WTC11 (cell line): ENCODE measurements around the gene FNDC1. TPM values are rescaled to one million over a fixed set of nuclear protein-coding genes. Genes with fewer than 3 reads are reported as not detected.

Experiments
- ATAC-seq: fragments of 200-7000 bp; cut with Tn5 transposase; 2 replicates; pipeline ENCODE4 v1.10.0; 2021; ENCODE audit warnings: mild to moderate bottlenecking, moderate library complexity
- CTCF ChIA-PET: fragments of 300-600 bp; sonication (Branson Sonifier 250); formaldehyde crosslinking; loops from one replicate; lab custom pipeline; 2021; ENCODE audit warnings: antibody characterized with exemption; lab: Charles Lee
- POLR2A ChIA-PET: fragments of 350-600 bp; sonication (Branson Sonifier 250); formaldehyde crosslinking; loops from one replicate; lab custom pipeline; 2021; ENCODE audit warnings: antibody characterized with exemption; lab: Charles Lee
- DNase-seq: peaks from one replicate; pipeline ENCODE4 v3.0.0; 2021; ENCODE audit warnings: low spot score
- H3K27ac Mint-ChIP-seq: 2 replicates; pipeline ENCODE4 v1.8.0; 2021; ENCODE audit warnings: mixed read lengths
- H3K27me3 Mint-ChIP-seq: 2 replicates; pipeline ENCODE4 v1.8.0; 2021; ENCODE audit warnings: low read depth, mild to moderate bottlenecking, moderate library complexity, mixed read lengths
- H3K36me3 Mint-ChIP-seq: 2 replicates; pipeline ENCODE4 v1.8.0; 2021; ENCODE audit warnings: mixed read lengths
- H3K4me1 Mint-ChIP-seq: 2 replicates; pipeline ENCODE4 v1.8.0; 2022; ENCODE audit warnings: mixed read lengths
- H3K4me3 Mint-ChIP-seq: 2 replicates; pipeline ENCODE4 v1.8.0; 2021; ENCODE audit warnings: mild to moderate bottlenecking, moderate library complexity, mixed read lengths
- H3K9me3 Mint-ChIP-seq: 2 replicates; pipeline ENCODE4 v1.8.0; 2021; ENCODE audit warnings: mixed read lengths
- ATF2 ChIP-seq: sonication (generic); formaldehyde crosslinking; IDR thresholded peaks from 2 replicates; pipeline ENCODE4 v1.8.1; 2022; ENCODE audit warnings: low read depth, missing genetic modification reagents, borderline replicate concordance
- CBFB ChIP-seq: sonication (generic); formaldehyde crosslinking; IDR thresholded peaks from 2 replicates; pipeline ENCODE4 v1.8.1; 2022; ENCODE audit warnings: mild to moderate bottlenecking, low read depth, missing genetic modification reagents
- ELF4 ChIP-seq: sonication (generic); formaldehyde crosslinking; IDR thresholded peaks from 2 replicates; pipeline ENCODE4 v1.8.1; 2022; ENCODE audit warnings: low read depth, mild to moderate bottlenecking, moderate library complexity, missing genetic modification reagents
- ESRRA ChIP-seq: sonication (generic); formaldehyde crosslinking; IDR thresholded peaks from 2 replicates; pipeline ENCODE4 v1.8.1; 2022; ENCODE audit warnings: mild to moderate bottlenecking, missing genetic modification reagents, borderline replicate concordance
- ETV6 ChIP-seq: sonication (generic); formaldehyde crosslinking; IDR thresholded peaks from 2 replicates; pipeline ENCODE4 v1.8.1; 2022; ENCODE audit warnings: mild to moderate bottlenecking, missing genetic modification reagents
- GTF2I ChIP-seq: fragments of 250-450 bp; sonication (Bioruptor Pico); conservative IDR thresholded peaks from 2 replicates; pipeline ENCODE4 v1.4.0; 2021; ENCODE audit warnings: mild to moderate bottlenecking
- IRF2 ChIP-seq: sonication (generic); formaldehyde crosslinking; IDR thresholded peaks from 2 replicates; pipeline ENCODE4 v1.8.0; 2022; ENCODE audit warnings: low read depth, missing genetic modification reagents, borderline replicate concordance
- MAX ChIP-seq: sonication (generic); formaldehyde crosslinking; IDR thresholded peaks from 2 replicates; pipeline ENCODE4 v1.8.0; 2022; ENCODE audit warnings: mild to moderate bottlenecking, missing genetic modification reagents
- NR1H2 ChIP-seq: sonication (generic); formaldehyde crosslinking; IDR thresholded peaks from 2 replicates; pipeline ENCODE4 v1.9.0; 2021; ENCODE audit warnings: mild to moderate bottlenecking, moderate library complexity, missing genetic modification reagents
- PREB ChIP-seq: sonication (generic); formaldehyde crosslinking; IDR thresholded peaks from 2 replicates; pipeline ENCODE4 v1.8.1; 2022; ENCODE audit warnings: mild to moderate bottlenecking, missing genetic modification reagents, moderate library complexity, borderline replicate concordance
- ZBTB21 ChIP-seq: sonication (generic); formaldehyde crosslinking; IDR thresholded peaks from 2 replicates; pipeline ENCODE4 v1.8.1; 2023; ENCODE audit warnings: mild to moderate bottlenecking, missing genetic modification reagents, borderline replicate concordance
- ZNF423 ChIP-seq: fragments of 250-450 bp; sonication (Bioruptor Pico); IDR thresholded peaks from 2 replicates; pipeline ENCODE4 v2.1.2; 2022; ENCODE audit warnings: mild to moderate bottlenecking, moderate library complexity
- ZNF512 ChIP-seq: sonication (generic); formaldehyde crosslinking; IDR thresholded peaks from 2 replicates; pipeline ENCODE4 v1.8.1; 2022; ENCODE audit warnings: missing genetic modification reagents, borderline replicate concordance
- total RNA-seq: library from RNA; stranded (reverse); gene quantifications from 3 replicates; pipeline ENCODE4 v1.2.3, GENCODE V29; 2021
- TF ChIP-seq, protein P1 (sequence below): sonication (generic); formaldehyde crosslinking; IDR thresholded peaks from 2 replicates; pipeline ENCODE4 v1.8.1; 2023; ENCODE audit warnings: mild to moderate bottlenecking, moderate library complexity, missing genetic modification reagents
- TF ChIP-seq, protein P2 (sequence below): fragments of 200-600 bp; IDR thresholded peaks from 2 replicates; pipeline ENCODE4 v1.8.0; 2022; ENCODE audit warnings: antibody characterized with exemption

Gene FNDC1
- total RNA-seq, 1 experiment from 2014 or later, result 0.44 TPM

- Mint-ChIP-seq H3K27me3 (peaks cover 51% of the 10 kb centered on the region), H3K4me1 (peaks cover 7% of the 10 kb centered on the region; the same call in 1 of the 2 replicates), H3K27ac (no peak overlapping the region), H3K9me3 (no peaks in the 10 kb centered on the region), H3K36me3 (no peaks in the 10 kb centered on the region), H3K4me3 (no peak overlapping the region)
- POLR2A ChIA-PET, result no interaction called here
- CTCF ChIA-PET, result interaction anchor here (2.0 kb wide), 1 partner anchor 11 kb away, joined by 7 read pairs; no protein-coding TSS in a partner anchor
- no peak for TF ChIP-seq ELF4
- no peak for TF ChIP-seq NR1H2 (CRISPR knock-in tag)
- TF ChIP-seq ZNF423, result no peak
- TF ChIP-seq, protein P1, sequence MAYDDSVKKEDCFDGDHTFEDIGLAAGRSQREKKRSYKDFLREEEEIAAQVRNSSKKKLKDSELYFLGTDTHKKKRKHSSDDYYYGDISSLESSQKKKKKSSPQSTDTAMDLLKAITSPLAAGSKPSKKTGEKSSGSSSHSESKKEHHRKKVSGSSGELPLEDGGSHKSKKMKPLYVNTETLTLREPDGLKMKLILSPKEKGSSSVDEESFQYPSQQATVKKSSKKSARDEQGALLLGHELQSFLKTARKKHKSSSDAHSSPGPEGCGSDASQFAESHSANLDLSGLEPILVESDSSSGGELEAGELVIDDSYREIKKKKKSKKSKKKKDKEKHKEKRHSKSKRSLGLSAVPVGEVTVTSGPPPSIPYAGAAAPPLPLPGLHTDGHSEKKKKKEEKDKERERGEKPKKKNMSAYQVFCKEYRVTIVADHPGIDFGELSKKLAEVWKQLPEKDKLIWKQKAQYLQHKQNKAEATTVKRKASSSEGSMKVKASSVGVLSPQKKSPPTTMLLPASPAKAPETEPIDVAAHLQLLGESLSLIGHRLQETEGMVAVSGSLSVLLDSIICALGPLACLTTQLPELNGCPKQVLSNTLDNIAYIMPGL (CRISPR knock-in tag), result no peak
- TF ChIP-seq PREB (CRISPR knock-in tag), result no peak
- TF ChIP-seq ZBTB21 (CRISPR knock-in tag), result no peak
- TF ChIP-seq ESRRA (CRISPR knock-in tag), result no peak
- TF ChIP-seq CBFB, result no peak
- no peak for TF ChIP-seq ZNF512 (CRISPR knock-in tag)
- TF ChIP-seq IRF2 (CRISPR knock-in tag), result no peak
- DNase-seq (no peak), ATAC-seq (no peak)
These were observed 5.3 kb upstream of the FNDC1 start for GRCh38 chr6:159163901-159164370.

GRCh38 chr6:159168536-159169192 lies 536 bp upstream of the FNDC1 start:
- ChIA-PET POLR2A (no interaction called here), CTCF (interaction anchor here (0.6 to 2.6 kb wide), 18 partner anchors 15 to 524 kb away, joined by 3 to 18 read pairs (median 6); no protein-coding TSS in a partner anchor)
- H3K27ac Mint-ChIP-seq, result no peak overlapping the region
- TF ChIP-seq, protein P2, sequence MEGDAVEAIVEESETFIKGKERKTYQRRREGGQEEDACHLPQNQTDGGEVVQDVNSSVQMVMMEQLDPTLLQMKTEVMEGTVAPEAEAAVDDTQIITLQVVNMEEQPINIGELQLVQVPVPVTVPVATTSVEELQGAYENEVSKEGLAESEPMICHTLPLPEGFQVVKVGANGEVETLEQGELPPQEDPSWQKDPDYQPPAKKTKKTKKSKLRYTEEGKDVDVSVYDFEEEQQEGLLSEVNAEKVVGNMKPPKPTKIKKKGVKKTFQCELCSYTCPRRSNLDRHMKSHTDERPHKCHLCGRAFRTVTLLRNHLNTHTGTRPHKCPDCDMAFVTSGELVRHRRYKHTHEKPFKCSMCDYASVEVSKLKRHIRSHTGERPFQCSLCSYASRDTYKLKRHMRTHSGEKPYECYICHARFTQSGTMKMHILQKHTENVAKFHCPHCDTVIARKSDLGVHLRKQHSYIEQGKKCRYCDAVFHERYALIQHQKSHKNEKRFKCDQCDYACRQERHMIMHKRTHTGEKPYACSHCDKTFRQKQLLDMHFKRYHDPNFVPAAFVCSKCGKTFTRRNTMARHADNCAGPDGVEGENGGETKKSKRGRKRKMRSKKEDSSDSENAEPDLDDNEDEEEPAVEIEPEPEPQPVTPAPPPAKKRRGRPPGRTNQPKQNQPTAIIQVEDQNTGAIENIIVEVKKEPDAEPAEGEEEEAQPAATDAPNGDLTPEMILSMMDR, result peak; percentile 32; the same call in 1 of the 2 replicates
- TF ChIP-seq ETV6 (CRISPR knock-in tag) (0 out of 2 replicates have a peak, but pooled peaks have one; percentile 24), ATF2 (CRISPR knock-in tag) (no peak), ZNF512 (CRISPR knock-in tag) (no peak), MAX (CRISPR knock-in tag) (peak; percentile 88), GTF2I (CRISPR knock-in tag) (0 out of 2 replicates have a peak, but pooled peaks have one; percentile 18)
- H3K9me3 Mint-ChIP-seq, result no peaks in the 10 kb centered on the region
- H3K4me3 Mint-ChIP-seq, result peak overlapping the region; percentile 77
- peak; percentile 79 for DNase-seq
- H3K36me3 Mint-ChIP-seq, result no peaks in the 10 kb centered on the region
- peaks cover 15% of the 10 kb centered on the region for H3K4me1 Mint-ChIP-seq
- peak; percentile 81 for ATAC-seq
- H3K27me3 Mint-ChIP-seq, result peaks cover 85% of the 10 kb centered on the region
